OCI-M2 (cell line): ENCODE measurements around the gene SIL1.

Experiments
- DNase-seq: peaks from one replicate; lab custom pipeline; 2025; ENCODE audit not compliant: unreplicated experiment; lab: John Stamatoyannopoulos, UW

The SIL1 gene

GRCh38 chr5:138986186-138986800 lies 211.9 kb downstream of the SIL1 start:
- no peak for DNase-seq

GRCh38 chr5:138985683-138986082 lies 212.5 kb downstream of the SIL1 start:
- no peak for DNase-seq

- no peak for DNase-seq
These were observed 212.9 kb downstream of the SIL1 start for GRCh38 chr5:138985256-138985655.

GRCh38 chr5:138983984-138984383 lies 214.2 kb downstream of the SIL1 start:
- DNase-seq, result no peak

- DNase-seq, result no peak
These were observed 216.6 kb downstream of the SIL1 start for GRCh38 chr5:138981586-138981985.

DNA sequence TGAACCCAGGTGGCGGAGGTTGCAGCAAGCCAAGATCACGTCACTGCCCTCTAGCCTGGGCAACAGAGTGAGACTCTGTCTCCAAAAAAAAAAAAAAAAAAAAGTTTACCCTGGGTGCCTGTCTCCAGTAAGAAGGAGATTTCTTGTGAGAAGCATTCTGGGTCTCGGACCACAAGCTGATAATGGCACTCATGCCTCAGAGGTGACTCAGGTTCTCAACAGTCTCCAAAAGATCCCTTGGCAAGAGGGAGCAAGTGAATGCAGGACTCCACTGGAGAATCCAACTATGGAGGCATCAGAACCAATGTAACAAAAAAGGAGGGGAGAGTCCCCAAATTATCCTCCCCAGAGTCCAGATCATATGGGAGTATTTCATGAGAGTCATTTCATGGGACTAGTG lies 217.0 kb downstream of the SIL1 start:
- DNase-seq, result no peak

DNA sequence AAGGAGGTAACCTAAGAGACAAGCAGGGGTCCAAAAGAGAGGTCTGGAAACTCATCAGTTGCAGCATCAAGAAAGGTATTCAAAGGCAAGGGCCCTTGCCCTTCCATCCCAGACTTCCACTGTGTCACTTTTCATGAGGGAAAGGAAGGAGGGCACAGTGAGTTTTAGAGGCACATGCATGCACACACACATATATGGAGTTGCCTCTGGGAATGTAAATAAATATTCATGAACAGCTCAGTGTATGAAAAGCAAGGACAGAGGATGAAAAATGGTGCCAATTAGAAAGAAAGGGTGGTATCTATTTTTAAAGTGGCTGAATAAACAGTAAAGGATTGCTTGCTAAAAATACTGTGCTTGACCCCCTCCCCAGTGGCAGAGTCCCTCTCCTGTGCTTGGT lies 217.7 kb downstream of the SIL1 start:
- no peak for DNase-seq

GRCh38 chr5:138979684-138980280 lies 218.4 kb downstream of the SIL1 start:
- no peak for DNase-seq

DNA sequence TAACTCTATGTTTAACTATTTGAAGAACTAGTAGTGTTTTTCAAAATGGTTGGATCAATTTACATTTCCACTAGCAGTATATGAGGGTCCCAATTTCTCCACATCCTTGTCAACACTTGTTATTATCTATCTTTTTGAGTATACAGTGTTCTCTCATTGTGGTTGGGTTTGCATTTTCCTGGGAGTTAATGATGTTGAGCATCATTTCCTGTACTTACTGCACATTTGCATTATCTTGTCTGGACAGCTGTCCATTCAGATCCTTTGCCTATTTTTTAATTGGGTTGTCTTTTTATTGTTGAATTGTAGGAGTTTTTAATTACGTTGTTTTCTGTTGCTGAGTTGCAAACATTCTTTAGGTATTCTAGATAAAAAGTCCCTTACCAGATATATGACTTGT lies 219.6 kb downstream of the SIL1 start:
- DNase-seq, result no peak

DNA sequence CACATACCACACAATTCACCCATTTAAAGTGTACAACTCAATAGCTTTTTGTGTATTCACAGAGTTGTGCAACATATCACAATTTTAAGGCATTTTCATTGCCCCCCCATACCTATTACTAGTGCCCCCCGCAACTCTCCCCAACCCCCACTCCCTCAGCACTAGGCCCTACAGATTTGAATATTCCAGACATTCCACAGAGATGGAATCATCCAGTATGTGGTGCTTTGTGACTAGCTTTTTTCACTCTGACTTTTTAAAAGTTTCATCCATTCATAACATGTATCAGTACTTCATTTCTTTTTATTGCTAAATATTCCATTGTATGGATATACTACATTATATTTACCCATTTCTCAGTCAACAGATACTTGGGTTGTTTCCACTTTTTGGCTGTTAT lies 220.1 kb downstream of the SIL1 start:
- no peak for DNase-seq

DNA sequence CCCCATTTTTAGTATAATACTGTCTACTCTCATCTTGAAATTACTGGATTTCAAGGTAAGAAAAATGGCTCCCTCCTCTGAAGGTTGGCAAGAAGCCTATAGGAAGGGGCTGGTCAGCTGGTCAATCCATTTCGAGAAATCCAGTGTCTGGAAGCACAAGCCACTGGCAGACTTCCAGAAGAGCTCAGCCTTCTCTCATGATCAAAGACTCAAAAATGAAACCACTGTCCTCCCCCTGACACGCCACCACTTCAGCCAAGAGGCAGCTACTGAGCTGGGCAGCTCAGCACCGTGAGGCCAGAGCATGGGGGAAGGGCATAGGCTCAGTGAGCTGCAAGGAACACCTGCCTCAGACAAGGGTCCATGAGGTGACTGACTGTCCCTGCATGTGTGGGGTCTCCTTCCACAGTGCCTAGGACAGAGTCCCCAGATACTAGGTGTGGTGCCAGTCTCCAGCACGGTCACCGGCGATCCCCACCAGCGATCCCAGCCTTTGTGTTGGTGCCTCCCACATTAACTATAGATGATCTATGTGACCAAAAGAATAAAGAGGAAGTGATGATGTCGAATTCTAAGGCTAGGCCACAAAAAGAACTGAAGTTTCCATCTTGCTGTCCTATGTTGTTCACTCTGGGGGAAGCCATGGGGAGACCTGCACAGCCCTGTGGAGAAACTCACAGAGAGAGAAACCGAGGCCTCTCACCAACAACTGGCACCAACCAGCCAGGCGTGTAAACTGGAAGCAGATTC lies 222.9 kb downstream of the SIL1 start:
- no peak for DNase-seq

- no peak for DNase-seq
These were observed 223.7 kb downstream of the SIL1 start for GRCh38 chr5:138974227-138975063.

- DNase-seq, result no peak
These were observed 225.3 kb downstream of the SIL1 start for GRCh38 chr5:138972836-138973235.

DNA sequence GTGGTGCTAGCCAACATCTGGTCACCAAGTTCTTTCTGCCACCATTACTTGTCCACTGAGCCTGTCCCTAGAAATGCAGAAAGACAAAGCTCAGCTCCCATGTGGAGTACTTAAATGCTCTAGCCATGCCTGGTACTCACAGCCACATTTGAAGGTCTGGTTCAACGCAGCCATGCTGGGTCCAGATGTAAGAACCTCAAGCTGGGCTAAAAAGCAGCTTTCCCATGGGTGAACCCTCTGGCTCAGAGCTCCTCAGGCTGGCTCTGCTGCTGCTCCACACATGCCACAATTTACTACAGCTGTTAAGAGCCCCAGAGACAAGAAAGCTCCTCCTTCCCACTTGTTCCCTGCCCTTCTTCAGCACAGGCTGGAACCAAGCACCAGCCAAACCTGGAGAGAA lies 225.9 kb downstream of the SIL1 start:
- no peak for DNase-seq

DNA sequence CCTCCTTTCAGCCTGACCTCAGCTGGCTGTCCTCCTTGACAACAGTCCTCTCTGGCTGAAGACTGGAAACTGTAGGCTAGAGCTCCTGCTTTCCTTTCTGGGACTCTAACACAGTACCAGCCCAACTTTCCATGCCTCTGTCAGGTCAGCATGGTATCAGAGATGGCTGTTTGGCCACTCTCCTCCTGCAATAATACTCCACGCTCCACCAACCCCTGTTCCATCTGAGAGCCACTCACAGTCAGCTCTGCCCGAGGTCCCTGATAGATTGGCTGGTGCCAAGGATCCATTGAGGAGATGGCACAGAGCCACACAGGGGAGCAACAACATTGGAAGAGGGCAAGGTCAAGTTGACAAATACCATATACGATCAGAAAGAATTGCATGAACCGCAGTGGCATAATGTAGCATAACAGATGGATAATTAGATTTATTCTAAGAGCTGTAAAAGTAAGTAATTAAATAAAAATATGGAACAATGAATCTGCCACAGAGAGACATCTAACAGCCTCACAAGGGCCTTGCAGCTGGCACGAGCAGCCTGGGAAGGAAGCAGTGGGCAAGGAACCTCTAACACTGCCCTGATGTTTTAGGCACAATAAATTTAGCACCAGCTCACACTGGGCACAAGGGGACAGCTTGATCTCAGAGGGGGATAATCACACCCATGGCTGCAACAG lies 228.7 kb downstream of the SIL1 start:
- DNase-seq, result no peak

DNA sequence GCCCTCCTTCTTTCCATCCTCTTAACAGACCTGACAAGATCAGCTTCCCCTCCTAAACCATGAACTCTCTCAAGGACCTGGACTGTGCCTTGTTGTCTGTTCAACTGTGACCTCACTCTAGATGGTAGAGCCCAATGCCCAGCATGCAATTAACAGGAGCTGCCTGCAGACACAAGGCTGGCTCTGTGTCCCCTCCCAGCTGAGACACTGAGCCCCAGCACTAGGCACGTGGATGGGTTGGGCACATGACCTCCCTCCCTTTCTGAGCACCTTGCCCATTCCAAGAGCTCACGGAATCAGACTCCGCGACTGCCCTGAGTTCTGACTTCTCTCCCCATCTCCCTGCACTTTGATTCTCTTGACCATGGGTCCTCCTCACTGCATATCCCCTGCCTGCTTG lies 229.6 kb downstream of the SIL1 start:
- DNase-seq, result no peak

- DNase-seq, result no peak
These were observed 230.2 kb downstream of the SIL1 start for GRCh38 chr5:138967791-138968448.

- DNase-seq, result no peak
These were observed 231.8 kb downstream of the SIL1 start for GRCh38 chr5:138966236-138966985.

DNA sequence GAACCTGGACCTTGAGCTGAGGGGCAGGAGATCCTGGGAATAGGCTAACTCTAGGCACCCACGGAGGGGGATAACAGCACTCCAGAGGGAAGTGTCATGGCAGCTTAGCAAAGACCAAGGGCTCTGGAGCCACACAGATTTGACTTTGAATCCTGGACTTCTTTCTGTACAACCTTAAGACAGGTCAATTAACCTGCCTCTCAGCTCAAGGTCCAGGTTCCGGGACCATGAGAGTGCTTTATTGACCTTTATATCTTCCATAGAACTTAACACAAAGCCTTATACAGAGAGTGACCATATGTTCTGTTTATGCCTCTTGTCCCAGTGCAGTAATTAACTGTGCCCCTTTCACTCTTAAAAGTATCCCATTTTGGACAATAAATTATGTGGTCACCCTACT lies 232.5 kb downstream of the SIL1 start:
- DNase-seq, result no peak
